K562 (cell line): ENCODE results near the gene KCTD3. TPM values are rescaled to one million over a fixed set of nuclear protein-coding genes. Genes with fewer than 3 reads are reported as not detected.

Experiments
- ATAC-seq: fragments of 200-7000 bp; cut with Tn5 transposase; 3 replicates; pipeline ENCODE4 v1.9.1; 2020; ENCODE audit warnings: moderate library complexity
- BruUV-seq: library from RNA; stranded (reverse); fragments of 400-500 nt; replicated peaks from 2 replicates; lab custom pipeline; 2021; lab: Mats Ljungman, UMichigan
- CTCF ChIA-PET: fragments of 300-600 bp; formaldehyde crosslinking; extraction: SDS; loops from one replicate; lab custom pipeline; 2021; ENCODE audit warnings: low intra/inter-chr PET ratio; lab: Yijun Ruan, JAX
- POLR2A ChIA-PET: fragments of 300-600, 350-650 bp; sonication (Branson Sonifier 250); formaldehyde crosslinking; extraction: SDS; loops from one replicate; lab custom pipeline; 2021; ENCODE audit warnings: antibody characterized with exemption, inconsistent platforms; lab: Yijun Ruan, JAX
- DNase-seq, 4 experiments: peaks; one replicate each; pipeline versions ENCODE4 v3.0.0 to v3.0.0-alpha.2; 2011 to 2018; ENCODE audit warnings: low spot score in 3 of 4, mixed read lengths in 3 of 4; ENCODE audit errors: extremely low read depth in 1 of 4
- FAIRE-seq: peaks from 2 replicates; lab custom pipeline; 2011; peaks lifted over from hg19 to GRCh38; lab: Jason Lieb, UNC
- H2AFZ ChIP-seq: 2 replicates; pipeline ENCODE4 v1.6.0; 2011; ENCODE audit warnings: low read depth, low read length, control low read depth, inconsistent platforms
- H3K27ac ChIP-seq: fragments of 200-600 bp; 3 replicates; pipeline ENCODE4 v1.8.0; 2011; ENCODE audit warnings: low read depth, mild to moderate bottlenecking, control low read depth, inconsistent platforms, low read length, moderate library complexity, mixed read lengths; ENCODE audit errors: extremely low read depth
- H3K27me3 ChIP-seq, 2 experiments: fragments of 300-600 bp in 1 of 2; 2 replicates in 1 of 2; 3 replicates in 1 of 2; pipeline versions ENCODE4 v1.6.0 to v1.8.0; 2011; ENCODE audit warnings: inconsistent platforms in 2 of 2, low read length in 2 of 2, mild to moderate bottlenecking in 1 of 2, mixed read lengths in 1 of 2, moderate library complexity in 1 of 2; ENCODE audit not compliant: control insufficient read depth in 2 of 2, insufficient read depth in 2 of 2
- H3K36me3 ChIP-seq: fragments of 300-600 bp; 3 replicates; pipeline ENCODE4 v1.8.0; 2011; ENCODE audit warnings: mild to moderate bottlenecking, low read length, inconsistent platforms; ENCODE audit not compliant: control insufficient read depth, insufficient read depth
- H3K4me1 ChIP-seq, 2 experiments: fragments of 200-600 bp in 1 of 2; replicated peaks in 1 of 2; 2 replicates in 1 of 2; 3 replicates in 1 of 2; pipeline versions ENCODE4 v1.5.1 to v1.8.0; 2011; ENCODE audit warnings: inconsistent platforms in 2 of 2, low read length in 2 of 2, mild to moderate bottlenecking in 1 of 2, mixed read lengths in 1 of 2, moderate library complexity in 1 of 2; ENCODE audit not compliant: control insufficient read depth in 2 of 2, insufficient read depth in 2 of 2
- H3K4me2 ChIP-seq: 2 replicates; pipeline ENCODE4 v1.6.1; 2011; ENCODE audit warnings: low read length, control low read depth, inconsistent platforms, mixed read lengths; ENCODE audit not compliant: insufficient read depth
- H3K4me3 ChIP-seq: fragments of 200-600 bp; sonication (generic), shearing (Covaris generic); 2 replicates; pipeline ENCODE4 v1.5.1; 2016; ENCODE audit warnings: control low read depth, inconsistent platforms
- H3K79me2 ChIP-seq: fragments of 200-600 bp; 3 replicates; pipeline ENCODE4 v1.8.0; 2011; ENCODE audit warnings: low read length, inconsistent platforms; ENCODE audit not compliant: control insufficient read depth, insufficient read depth
- H3K9ac ChIP-seq, 2 experiments: 2 replicates each; pipeline versions ENCODE4 v1.6.0 to v1.6.1; 2011; ENCODE audit warnings: low read depth in 2 of 2, low read length in 2 of 2, control low read depth in 1 of 2, inconsistent platforms in 1 of 2, mild to moderate bottlenecking in 1 of 2, mixed read lengths in 1 of 2; ENCODE audit not compliant: insufficient read depth in 1 of 2
- H3K9me1 ChIP-seq: one replicate; pipeline ENCODE4 v1.6.0; 2011; ENCODE audit warnings: inconsistent platforms, mild to moderate bottlenecking, low read length, moderate library complexity; ENCODE audit not compliant: control insufficient read depth, insufficient read depth
- H3K9me3 ChIP-seq: replicated peaks from 2 replicates; pipeline ENCODE4 v1.5.1; 2011; ENCODE audit warnings: low read depth, low read length, inconsistent platforms; ENCODE audit not compliant: control insufficient read depth, insufficient read depth
- H4K20me1 ChIP-seq: replicated peaks from 2 replicates; pipeline ENCODE4 v1.6.1; 2011; ENCODE audit warnings: low read length, inconsistent platforms, mixed read lengths; ENCODE audit not compliant: control insufficient read depth, insufficient read depth
- CBFA2T3 ChIP-seq: fragments of 450-650 bp; IDR thresholded peaks from 2 replicates; pipeline ENCODE4 v1.6.1; 2017
- KHSRP ChIP-seq: fragments of 450-650 bp; IDR thresholded peaks from 2 replicates; pipeline ENCODE4 v1.6.1; 2017
- MCM5 ChIP-seq: fragments of 450-650 bp; IDR thresholded peaks from 2 replicates; pipeline ENCODE4 v1.6.1; 2016; ENCODE audit warnings: low read depth
- PRPF4 ChIP-seq: fragments of 200-400 bp; formaldehyde crosslinking; IDR thresholded peaks from one replicate; pipeline ENCODE4 v1.6.1; 2017; ENCODE audit warnings: low read length, low read depth, mild to moderate bottlenecking; ENCODE audit not compliant: insufficient read depth, poor library complexity, severe bottlenecking
- TAF1 ChIP-seq: IDR thresholded peaks from 2 replicates; pipeline ENCODE4 v1.6.1; 2011; ENCODE audit warnings: mild to moderate bottlenecking, low read length, moderate library complexity; ENCODE audit not compliant: insufficient read depth, control insufficient read depth, severe bottlenecking; ENCODE audit errors: extremely low read depth
- ZBTB43 ChIP-seq: sonication (generic); formaldehyde crosslinking; IDR thresholded peaks from 2 replicates; pipeline ENCODE4 v1.8.0; 2023; ENCODE audit warnings: mild to moderate bottlenecking, missing genetic modification reagents
- ZC3H8 ChIP-seq: fragments of 450-650 bp; IDR thresholded peaks from 2 replicates; pipeline ENCODE4 v1.6.1; 2017
- ZFX ChIP-seq: sonication (generic); formaldehyde crosslinking; IDR thresholded peaks from 2 replicates; pipeline ENCODE4 v1.8.0; 2022; ENCODE audit warnings: mild to moderate bottlenecking, missing genetic modification reagents, moderate library complexity
- ZNF224 ChIP-seq: sonication (generic); formaldehyde crosslinking; IDR thresholded peaks from 2 replicates; pipeline ENCODE4 v1.8.0; 2022; ENCODE audit warnings: mild to moderate bottlenecking, missing genetic modification reagents
- ZNF436 ChIP-seq: fragments of 250-450, 450-650 bp; sonication (Bioruptor Pico); formaldehyde crosslinking; IDR thresholded peaks from 2 replicates; pipeline ENCODE4 v1.7.0; 2020; ENCODE audit warnings: mild to moderate bottlenecking
- WGBS: fragments of 100-300 bp; shearing (Covaris generic); methylation state at CpG from one replicate; pipeline ENCODE4 v1.1.6; 2016; ENCODE audit warnings: low coverage, mixed read lengths; ENCODE audit not compliant: insufficient coverage; ENCODE audit errors: missing lambda C conversion rate; 5-methylcytosine and 5-hydroxymethylcytosine counted together
- in situ Hi-C: fragments of 300-500 bp; cut with MboI; formaldehyde crosslinking; loops from 4 replicates; pipeline ENCODE4 v1.15.0; 2018; ENCODE audit warnings: inconsistent platforms, mixed read lengths
- intact Hi-C: fragments of 100-400 bp; cut with micrococcal nuclease; formaldehyde crosslinking; loops from 2 replicates; pipeline ENCODE4 v1.14.2; 2022
- polyA plus RNA-seq, 8 experiments: library from polyadenylated mRNA; depleted of rRNA in 4 of 8; stranded (reverse) in 5 of 8; unstranded in 3 of 8; fragments of >200 nt; fragmentation: Nextera tagmentation in 2 of 8; fragmentation: Illumina TruSeq in 1 of 8; extraction: Ambion mirVana in 2 of 8; extraction: Trizol in 1 of 8; gene quantifications; 2 replicates each; pipeline versions ENCODE4 v1.2.1 to v1.2.3, GENCODE V29; 2011 to 2014; ENCODE audit warnings: inconsistent platforms in 1 of 8, missing spikeins in 1 of 8
- total RNA-seq, 7 experiments: library from RNA; depleted of rRNA in 6 of 7; stranded (reverse); fragments of >200 nt in 6 of 7; fragmentation: Illumina TruSeq in 2 of 7; extraction: Trizol in 2 of 7; gene quantifications; 2 replicates each; pipeline versions ENCODE4 v1.2.1 to v1.2.3, GENCODE V29; 2011 to 2021; ENCODE audit warnings: low replicate concordance in 1 of 7
- TF ChIP-seq, protein P1 (sequence below): fragments of 250-450 bp; sonication (Bioruptor Pico); IDR thresholded peaks from 2 replicates; pipeline ENCODE4 v1.8.0; 2021; ENCODE audit warnings: mild to moderate bottlenecking, moderate library complexity
- TF ChIP-seq, protein P2 (sequence below): fragments of 250-450 bp; sonication (Bioruptor Pico); IDR thresholded peaks from 2 replicates; pipeline ENCODE4 v1.8.0; 2021; ENCODE audit warnings: moderate library complexity, mild to moderate bottlenecking, inconsistent platforms
- TF ChIP-seq, protein P3 (sequence below): IDR thresholded peaks from 3 replicates; pipeline ENCODE4 v1.6.1; 2011; ENCODE audit warnings: borderline replicate concordance, mild to moderate bottlenecking, moderate library complexity; ENCODE audit not compliant: insufficient read length; ENCODE audit errors: extremely low read depth
- TF ChIP-seq, protein P4 (sequence below): fragments of 250-450 bp; sonication (Bioruptor Pico); IDR thresholded peaks from 2 replicates; pipeline ENCODE4 v1.4.0; 2020; ENCODE audit warnings: mild to moderate bottlenecking, moderate library complexity, borderline replicate concordance

The KCTD3 gene
- total and polyA plus RNA-seq, 9 of the 15 experiments (the other 6 are each of a cell fraction or from before 2014, with no cell fraction given), result 12.8 to 77.1 (median 44.3) TPM

DNA sequence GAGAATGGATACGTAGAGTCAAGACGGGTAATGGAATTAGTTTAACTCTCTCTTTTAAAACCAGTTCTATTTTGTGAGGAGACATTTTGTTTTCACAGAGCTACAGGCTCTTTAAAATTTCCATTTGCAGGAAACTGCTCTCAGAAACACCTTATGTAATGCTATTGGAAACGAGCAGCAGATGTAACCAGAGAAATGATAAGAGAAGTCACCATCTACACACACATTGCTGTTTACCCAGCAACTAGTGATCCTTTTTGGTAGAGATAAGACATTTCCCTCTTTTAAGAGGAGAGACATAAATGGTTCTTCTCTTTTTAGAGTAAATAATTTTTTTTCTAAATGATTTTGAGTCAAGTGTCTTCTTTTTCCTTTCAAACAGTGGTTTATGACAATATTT, 80.6 kb downstream of the KCTD3 start:
- in situ Hi-C loops, result no loop called here
- WGBS, result 3% methylated on average over 3 of the region's 3 CpGs
- peak; percentile 67 for TF ChIP-seq CBFA2T3
- no peak for TF ChIP-seq PRPF4
- TF ChIP-seq KHSRP, result no peak
- no peak for TF ChIP-seq ZC3H8
- TF ChIP-seq, protein P1, sequence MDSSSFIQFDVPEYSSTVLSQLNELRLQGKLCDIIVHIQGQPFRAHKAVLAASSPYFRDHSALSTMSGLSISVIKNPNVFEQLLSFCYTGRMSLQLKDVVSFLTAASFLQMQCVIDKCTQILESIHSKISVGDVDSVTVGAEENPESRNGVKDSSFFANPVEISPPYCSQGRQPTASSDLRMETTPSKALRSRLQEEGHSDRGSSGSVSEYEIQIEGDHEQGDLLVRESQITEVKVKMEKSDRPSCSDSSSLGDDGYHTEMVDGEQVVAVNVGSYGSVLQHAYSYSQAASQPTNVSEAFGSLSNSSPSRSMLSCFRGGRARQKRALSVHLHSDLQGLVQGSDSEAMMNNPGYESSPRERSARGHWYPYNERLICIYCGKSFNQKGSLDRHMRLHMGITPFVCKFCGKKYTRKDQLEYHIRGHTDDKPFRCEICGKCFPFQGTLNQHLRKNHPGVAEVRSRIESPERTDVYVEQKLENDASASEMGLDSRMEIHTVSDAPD (CRISPR knock-in tag), result no peak
- TF ChIP-seq ZFX, result no peak
- TF ChIP-seq ZBTB43, result no peak
- no peak for TF ChIP-seq ZNF436 (CRISPR knock-in tag)
- TF ChIP-seq TAF1, result no peak
- TF ChIP-seq, protein P2, sequence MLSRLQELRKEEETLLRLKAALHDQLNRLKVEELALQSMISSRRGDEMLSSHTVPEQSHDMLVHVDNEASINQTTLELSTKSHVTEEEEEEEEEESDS (CRISPR knock-in tag), result no peak
- TF ChIP-seq, protein P3, sequence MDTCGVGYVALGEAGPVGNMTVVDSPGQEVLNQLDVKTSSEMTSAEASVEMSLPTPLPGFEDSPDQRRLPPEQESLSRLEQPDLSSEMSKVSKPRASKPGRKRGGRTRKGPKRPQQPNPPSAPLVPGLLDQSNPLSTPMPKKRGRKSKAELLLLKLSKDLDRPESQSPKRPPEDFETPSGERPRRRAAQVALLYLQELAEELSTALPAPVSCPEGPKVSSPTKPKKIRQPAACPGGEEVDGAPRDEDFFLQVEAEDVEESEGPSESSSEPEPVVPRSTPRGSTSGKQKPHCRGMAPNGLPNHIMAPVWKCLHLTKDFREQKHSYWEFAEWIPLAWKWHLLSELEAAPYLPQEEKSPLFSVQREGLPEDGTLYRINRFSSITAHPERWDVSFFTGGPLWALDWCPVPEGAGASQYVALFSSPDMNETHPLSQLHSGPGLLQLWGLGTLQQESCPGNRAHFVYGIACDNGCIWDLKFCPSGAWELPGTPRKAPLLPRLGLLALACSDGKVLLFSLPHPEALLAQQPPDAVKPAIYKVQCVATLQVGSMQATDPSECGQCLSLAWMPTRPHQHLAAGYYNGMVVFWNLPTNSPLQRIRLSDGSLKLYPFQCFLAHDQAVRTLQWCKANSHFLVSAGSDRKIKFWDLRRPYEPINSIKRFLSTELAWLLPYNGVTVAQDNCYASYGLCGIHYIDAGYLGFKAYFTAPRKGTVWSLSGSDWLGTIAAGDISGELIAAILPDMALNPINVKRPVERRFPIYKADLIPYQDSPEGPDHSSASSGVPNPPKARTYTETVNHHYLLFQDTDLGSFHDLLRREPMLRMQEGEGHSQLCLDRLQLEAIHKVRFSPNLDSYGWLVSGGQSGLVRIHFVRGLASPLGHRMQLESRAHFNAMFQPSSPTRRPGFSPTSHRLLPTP, result no peak
- TF ChIP-seq MCM5, result no peak
- no peak for TF ChIP-seq ZNF224 (CRISPR knock-in tag)
- TF ChIP-seq, protein P4, sequence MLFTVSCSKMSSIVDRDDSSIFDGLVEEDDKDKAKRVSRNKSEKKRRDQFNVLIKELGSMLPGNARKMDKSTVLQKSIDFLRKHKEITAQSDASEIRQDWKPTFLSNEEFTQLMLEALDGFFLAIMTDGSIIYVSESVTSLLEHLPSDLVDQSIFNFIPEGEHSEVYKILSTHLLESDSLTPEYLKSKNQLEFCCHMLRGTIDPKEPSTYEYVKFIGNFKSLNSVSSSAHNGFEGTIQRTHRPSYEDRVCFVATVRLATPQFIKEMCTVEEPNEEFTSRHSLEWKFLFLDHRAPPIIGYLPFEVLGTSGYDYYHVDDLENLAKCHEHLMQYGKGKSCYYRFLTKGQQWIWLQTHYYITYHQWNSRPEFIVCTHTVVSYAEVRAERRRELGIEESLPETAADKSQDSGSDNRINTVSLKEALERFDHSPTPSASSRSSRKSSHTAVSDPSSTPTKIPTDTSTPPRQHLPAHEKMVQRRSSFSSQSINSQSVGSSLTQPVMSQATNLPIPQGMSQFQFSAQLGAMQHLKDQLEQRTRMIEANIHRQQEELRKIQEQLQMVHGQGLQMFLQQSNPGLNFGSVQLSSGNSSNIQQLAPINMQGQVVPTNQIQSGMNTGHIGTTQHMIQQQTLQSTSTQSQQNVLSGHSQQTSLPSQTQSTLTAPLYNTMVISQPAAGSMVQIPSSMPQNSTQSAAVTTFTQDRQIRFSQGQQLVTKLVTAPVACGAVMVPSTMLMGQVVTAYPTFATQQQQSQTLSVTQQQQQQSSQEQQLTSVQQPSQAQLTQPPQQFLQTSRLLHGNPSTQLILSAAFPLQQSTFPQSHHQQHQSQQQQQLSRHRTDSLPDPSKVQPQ (CRISPR knock-in tag), result no peak

More for the DNA sequence above, 80.6 kb downstream of the KCTD3 start:
- no TSS peak for BruUV-seq
- no peaks in the 10 kb centered on the region for H3K36me3 ChIP-seq
- no peaks in the 10 kb centered on the region for H3K9me3 ChIP-seq
- ATAC-seq, result peak; percentile 75
- H3K27me3 ChIP-seq, result no peaks in the 10 kb centered on the region
- H3K4me2 ChIP-seq, result peak overlapping the region; percentile 56
- no peak overlapping the region for H3K4me3 ChIP-seq
- no peaks in the 10 kb centered on the region for H3K4me1 ChIP-seq
- H2AFZ ChIP-seq, result peak overlapping the region; percentile 85
- H3K9ac ChIP-seq, result no peak overlapping the region
- POLR2A ChIA-PET, result no interaction called here
- H3K27ac ChIP-seq, result peak overlapping the region; percentile 50; the same call in 1 of the 3 replicates
- CTCF ChIA-PET, result no interaction called here
- no peaks in the 10 kb centered on the region for H4K20me1 ChIP-seq
- intact Hi-C loops, result no loop called here
- no peaks in the 10 kb centered on the region for H3K79me2 ChIP-seq
- H3K9me1 ChIP-seq, result no peaks in the 10 kb centered on the region
- FAIRE-seq, result no peak
- DNase-seq, result peak in 1 of 4 experiments; percentile 23
